IMR-90 (cell line): ENCODE results near the gene DNAJC4. TPM values are rescaled to one million over a fixed set of nuclear protein-coding genes. Genes with fewer than 3 reads are reported as not detected.

Experiments
- ATAC-seq: fragments of 200-7000 bp; cut with Tn5 transposase; 2 replicates; pipeline ENCODE4 v1.9.1; 2020; ENCODE audit warnings: low read depth, mild to moderate bottlenecking, moderate library complexity
- BruUV-seq: library from RNA; stranded (reverse); fragments of 400-500 nt; replicated peaks from 2 replicates; lab custom pipeline; 2021; lab: Mats Ljungman, UMichigan
- CTCF ChIA-PET: fragments of 300-600 bp; formaldehyde crosslinking; extraction: SDS; loops from one replicate; lab custom pipeline; 2021; ENCODE audit warnings: antibody characterized with exemption; lab: Yijun Ruan, JAX
- POLR2A ChIA-PET: fragments of 300-600 bp; sonication (Branson Sonifier 250); formaldehyde crosslinking; loops from one replicate; lab custom pipeline; 2022; ENCODE audit warnings: antibody characterized with exemption; ENCODE audit not compliant: unreplicated experiment; lab: Charles Lee
- DNase-seq: peaks from one replicate; pipeline ENCODE4 v3.0.0; 2013
- H2AFZ ChIP-seq: replicated peaks from 2 replicates; pipeline ENCODE3; 2013; ENCODE audit warnings: low read length, mild to moderate bottlenecking; ENCODE audit not compliant: poor library complexity
- H2AK5ac ChIP-seq: 2 replicates; pipeline ENCODE4 v1.6.1; 2013; ENCODE audit warnings: low read depth, low read length, inconsistent platforms
- H2AK9ac ChIP-seq: replicated peaks from 2 replicates; pipeline ENCODE3; 2013; ENCODE audit warnings: mild to moderate bottlenecking, low read depth, low read length, moderate library complexity; ENCODE audit not compliant: poor library complexity
- H2BK120ac ChIP-seq: 2 replicates; pipeline ENCODE4 v1.6.1; 2013; ENCODE audit warnings: low read depth, low read length, inconsistent platforms
- H2BK15ac ChIP-seq: 3 replicates; pipeline ENCODE4 v1.6.1; 2013; ENCODE audit warnings: low read depth, low read length, inconsistent platforms
- H2BK20ac ChIP-seq: 2 replicates; pipeline ENCODE4 v1.6.1; 2013; ENCODE audit warnings: low read depth, mild to moderate bottlenecking, inconsistent platforms, low read length, moderate library complexity
- H2BK5ac ChIP-seq: 2 replicates; pipeline ENCODE4 v1.6.1; 2013; ENCODE audit warnings: mild to moderate bottlenecking, low read depth, low read length, inconsistent platforms; ENCODE audit not compliant: poor library complexity, severe bottlenecking
- H3K14ac ChIP-seq: replicated peaks from 2 replicates; pipeline ENCODE4 v1.6.1; 2013; ENCODE audit warnings: low read depth, low read length, inconsistent platforms
- H3K18ac ChIP-seq: 2 replicates; pipeline ENCODE4 v1.6.1; 2013; ENCODE audit warnings: low read depth, low read length, control low read depth
- H3K23ac ChIP-seq: 2 replicates; pipeline ENCODE4 v1.6.1; 2013; ENCODE audit warnings: low read depth, low read length, inconsistent platforms
- H3K27ac ChIP-seq: 2 replicates; pipeline ENCODE4 v1.5.1; 2013; ENCODE audit warnings: mild to moderate bottlenecking, control low read depth, low read length; ENCODE audit not compliant: insufficient read depth
- H3K27me3 ChIP-seq: 2 replicates; pipeline ENCODE4 v1.6.1; 2013; ENCODE audit warnings: low read length; ENCODE audit not compliant: control insufficient read depth, insufficient read depth
- H3K36me3 ChIP-seq: 2 replicates; pipeline ENCODE4 v1.6.1; 2013; ENCODE audit warnings: low read length, mixed read lengths; ENCODE audit not compliant: control insufficient read depth, insufficient read depth
- H3K4ac ChIP-seq: 2 replicates; pipeline ENCODE4 v1.6.1; 2013; ENCODE audit warnings: low read depth, low read length, inconsistent platforms
- H3K4me1 ChIP-seq: 2 replicates; pipeline ENCODE4 v1.6.1; 2013; ENCODE audit warnings: low read length, mixed read lengths; ENCODE audit not compliant: control insufficient read depth, insufficient read depth
- H3K4me2 ChIP-seq: 2 replicates; pipeline ENCODE4 v1.6.1; 2013; ENCODE audit warnings: low read depth, mild to moderate bottlenecking, control low read depth, low read length, moderate library complexity
- H3K4me3 ChIP-seq: 2 replicates; pipeline ENCODE4 v1.5.1; 2013; ENCODE audit warnings: low read depth, mild to moderate bottlenecking, control low read depth, low read length, moderate library complexity; ENCODE audit not compliant: insufficient read depth
- H3K56ac ChIP-seq: 2 replicates; pipeline ENCODE4 v1.6.1; 2013; ENCODE audit warnings: low read length, inconsistent platforms; ENCODE audit not compliant: insufficient read depth; ENCODE audit errors: extremely low read depth
- H3K79me1 ChIP-seq, 2 experiments: 2 replicates each; pipeline ENCODE4 v1.6.1; 2013; ENCODE audit warnings: low read length in 2 of 2, inconsistent platforms in 1 of 2, low read depth in 1 of 2
- H3K9ac ChIP-seq: 2 replicates; pipeline ENCODE4 v1.6.1; 2013; ENCODE audit warnings: low read depth, low read length, control low read depth
- H3K9me1 ChIP-seq: 2 replicates; pipeline ENCODE4 v1.6.1; 2013; ENCODE audit warnings: low read length, inconsistent platforms; ENCODE audit not compliant: insufficient read depth
- H3K9me3 ChIP-seq: 2 replicates; pipeline ENCODE4 v1.6.1; 2013; ENCODE audit warnings: low read length; ENCODE audit not compliant: control insufficient read depth, insufficient read depth
- H4K20me1 ChIP-seq: 2 replicates; pipeline ENCODE4 v1.6.1; 2013; ENCODE audit warnings: low read length, inconsistent platforms; ENCODE audit not compliant: insufficient read depth
- H4K5ac ChIP-seq: 2 replicates; pipeline ENCODE4 v1.6.1; 2013; ENCODE audit warnings: mild to moderate bottlenecking, low read depth, low read length, control low read depth
- H4K8ac ChIP-seq, 2 experiments: 2 replicates each; pipeline ENCODE4 v1.6.1; 2013; ENCODE audit warnings: low read depth in 2 of 2, low read length in 2 of 2, control low read depth in 1 of 2, inconsistent platforms in 1 of 2
- H4K91ac ChIP-seq: 2 replicates; pipeline ENCODE4 v1.6.1; 2013; ENCODE audit warnings: low read depth, low read length, inconsistent platforms; ENCODE audit not compliant: insufficient read depth
- MAFK ChIP-seq: IDR thresholded peaks from 2 replicates; pipeline ENCODE4 v1.6.1; 2012; ENCODE audit warnings: low read depth, low read length, improper control_type of control experiment
- MXI1 ChIP-seq: IDR thresholded peaks from 2 replicates; pipeline ENCODE4 v1.6.1; 2012; ENCODE audit warnings: low read depth, mild to moderate bottlenecking, low read length, moderate library complexity, borderline replicate concordance
- RAD21 ChIP-seq: IDR thresholded peaks from 2 replicates; pipeline ENCODE4 v1.6.1; 2012; ENCODE audit warnings: low read length, improper control_type of control experiment
- RFX5 ChIP-seq: IDR thresholded peaks from 2 replicates; pipeline ENCODE4 v1.8.0; 2012; ENCODE audit warnings: low read depth, mild to moderate bottlenecking, low read length, moderate library complexity
- SMC3 ChIP-seq: fragments of 150-350 bp; IDR thresholded peaks from 2 replicates; pipeline ENCODE4 v1.6.1; 2016; ENCODE audit warnings: low read depth, mild to moderate bottlenecking, antibody characterized with exemption, low read length, moderate library complexity
- USF2 ChIP-seq: fragments of 150-350 bp; IDR thresholded peaks from 2 replicates; pipeline ENCODE4 v1.6.1; 2017; ENCODE audit warnings: mild to moderate bottlenecking, antibody characterized with exemption, low read length, low read depth
- WGBS, 2 experiments: methylation state at CpG; one replicate each; pipeline versions ENCODE4 v1.1.5 to v1.1.7; 2013; ENCODE audit warnings: missing lambda C conversion rate in 2 of 2; ENCODE audit not compliant: insufficient read length in 1 of 2; ENCODE audit errors: extremely low coverage in 2 of 2; 5-methylcytosine and 5-hydroxymethylcytosine counted together
- dilution Hi-C: fragments of 300-500 bp; cut with HindIII; formaldehyde crosslinking; loops from one replicate; pipeline ENCODE4 v1.14.3; 2018; ENCODE audit warnings: low sequenced_read_pairs; ENCODE audit not compliant: unreplicated experiment
- in situ Hi-C: fragments of 300-500 bp; cut with MboI; formaldehyde crosslinking; loops from 3 replicates; pipeline ENCODE4 v1.14.3; 2019; ENCODE audit warnings: low sequenced_read_pairs, inconsistent platforms, mixed read lengths
- intact Hi-C: fragments of 100-400 bp; cut with micrococcal nuclease; formaldehyde crosslinking; loops from 2 replicates; pipeline ENCODE4 v1.10.0; 2022
- polyA plus RNA-seq, 3 experiments: library from polyadenylated mRNA; depleted of rRNA; stranded (reverse); fragments of >200 nt; gene quantifications; 2 replicates each; pipeline ENCODE4 v1.2.3, GENCODE V29; 2012; ENCODE audit warnings: low replicate concordance in 1 of 3
- total RNA-seq: library from RNA; depleted of rRNA; stranded (reverse); fragments of >200 nt; gene quantifications from 2 replicates; pipeline ENCODE4 v1.2.3, GENCODE V29; 2012

DNAJC4 gene
- total and polyA plus RNA-seq, 2 of the 4 experiments (the other 2 are of a cell fraction) = 2.2 to 22.8 TPM

GRCh38 chr11:64258946-64259532 is 28.7 kb downstream of the DNAJC4 start:
- DNase-seq (no peak), ATAC-seq (no peak)
- WGBS, 2 experiments = 94% methylated on average over 24 of the region's 32 CpGs; no CpG with 5 or more reads in 1 of the 2 experiments
- Histone ChIP-seq H2BK20ac (no peak overlapping the region), H3K14ac (no peak overlapping the region), H4K20me1 (no peaks in the 10 kb centered on the region), H3K4me1 (peaks cover 9% of the 10 kb centered on the region), H3K9ac (no peak overlapping the region), H2AFZ (no peak overlapping the region), H3K23ac (no peak overlapping the region), H3K9me3 (no peaks in the 10 kb centered on the region), H3K4me3 (no peak overlapping the region), H2BK120ac (no peak overlapping the region), H4K91ac (no peak overlapping the region), H3K27ac (no peak overlapping the region), H2BK5ac (no peak overlapping the region), H3K4me2 (no peak overlapping the region), H4K8ac (no peak overlapping the region), H3K18ac (no peak overlapping the region), H2AK5ac (no peak overlapping the region), H3K79me1 (peaks cover 7 to 55% of the 10 kb centered on the region in 2 experiments; a peak in 3 of 4 replicates), H3K27me3 (no peaks in the 10 kb centered on the region), H3K56ac (no peak overlapping the region), H4K5ac (no peak overlapping the region), H3K4ac (no peak overlapping the region), H3K36me3 (peaks cover 67% of the 10 kb centered on the region), H2AK9ac (no peak overlapping the region), H3K9me1 (0 out of 2 replicates have a peak, but pooled peaks cover 5% of the 10 kb centered on the region), H2BK15ac (no peak overlapping the region)
- CTCF ChIA-PET = no interaction called here
- POLR2A ChIA-PET = no interaction called here
- in situ Hi-C loops = no loop called here
- dilution Hi-C loops = no loop called here
- intact Hi-C loops = no loop called here
- TF ChIP-seq MAFK (no peak), RAD21 (no peak), RFX5 (no peak), SMC3 (no peak), MXI1 (no peak), USF2 (no peak)
- BruUV-seq = no TSS peak
